Measurements from ENCODE around the gene BEX2. TPM values are rescaled to one million over a fixed set of nuclear protein-coding genes. Genes with fewer than 3 reads are reported as not detected.

BEX2 gene
- total RNA-seq, 1 donor from 2014 or later, result 18.0 TPM

Other genes with a start within 250 kb of the BEX2 start
- gene BEX1, start 246.8 kb downstream of the BEX2 start, total RNA-seq, result 0.20 TPM in 1 of 2 replicates, not detected in the other
- gene NXF3, start 217.8 kb downstream of the BEX2 start, total RNA-seq, result 0.35 TPM in 1 of 2 replicates, not detected in the other
- 43.1 and 50.6 TPM in 2 replicates for gene BEX4, start 95.9 kb downstream of the BEX2 start, total RNA-seq
- gene TCEAL8, start 55.8 kb downstream of the BEX2 start, total RNA-seq, result 99.0 and 153 TPM in 2 replicates
- gene TCEAL5, start 34.2 kb downstream of the BEX2 start, total RNA-seq, result not detected in 2 replicates
- 2.8 and 8.2 TPM in 2 replicates for gene TCEAL7, start 19.2 kb upstream of the BEX2 start, total RNA-seq
- 123 and 164 TPM in 2 replicates for gene TCEAL9, start 45.5 kb upstream of the BEX2 start, total RNA-seq
- 155 and 424 TPM in 2 replicates for gene BEX3, start 65.5 kb upstream of the BEX2 start, total RNA-seq
- 0.25 TPM in 1 of 2 replicates, not detected in the other for gene RAB40A, start 208.5 kb upstream of the BEX2 start, total RNA-seq